DLD1 (cell line): ENCODE data around the gene TBX10.
"Not testable (repeated sequence)": the region's sequence is repeated elsewhere in the genome, so short reads cannot be mapped to it uniquely, and the experiment has no call there.

Source experiments
- in situ Hi-C: cut with HindIII; loops from 2 replicates; pipeline ENCODE4 v1.10.0; 2017; ENCODE audit warnings: low sequenced_read_pairs

Gene TBX10

DNA sequence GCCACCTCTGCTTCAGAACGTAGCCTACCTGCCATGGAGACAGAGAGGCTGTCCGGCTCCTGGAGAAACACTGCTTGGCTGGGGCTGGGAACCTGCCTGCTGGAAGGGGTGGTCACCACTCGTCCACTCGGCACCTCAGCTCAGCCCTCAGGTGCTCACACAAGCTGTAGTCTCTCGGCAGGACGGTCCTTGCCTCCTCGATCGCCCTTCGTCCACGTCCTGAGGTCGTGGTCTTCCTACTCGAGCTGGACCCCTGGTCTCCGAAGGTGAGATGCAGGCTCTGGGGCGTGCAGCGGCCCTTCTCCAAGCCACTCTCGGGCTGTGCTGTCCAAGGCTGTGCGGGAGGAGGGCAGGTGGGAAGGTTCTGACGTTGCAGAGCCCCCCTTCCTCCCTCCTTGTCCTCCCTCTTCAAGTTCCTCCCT, at the start of gene TBX10:
TBX10 (minus strand) TSS at position 326 of the 422 bp plus-strand sequence; CDS start at position 35, 291 bp downstream.
- in situ Hi-C loops: no loop called here

DNA sequence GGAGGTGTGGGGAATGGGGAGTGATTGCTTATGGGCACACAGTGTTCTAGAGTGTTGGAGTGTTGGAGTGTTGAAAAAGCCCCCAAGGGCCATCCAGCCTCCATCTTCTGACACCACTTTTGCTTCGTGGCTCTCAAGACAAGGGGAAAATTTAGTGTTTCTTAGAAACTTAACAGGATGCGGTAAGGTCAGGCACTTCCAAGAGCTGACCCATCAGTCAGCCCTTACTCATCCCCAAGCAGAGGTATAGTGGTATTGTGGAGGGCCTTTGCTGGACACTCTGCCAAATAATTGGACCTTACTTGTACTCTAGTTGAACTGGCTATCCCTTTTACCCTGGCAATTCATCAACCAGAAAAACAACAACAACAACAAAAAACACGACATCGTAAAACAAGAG, 49.6 kb upstream of the TBX10 start:
- in situ Hi-C loops: no loop called here

GRCh38 chr11:67687986-67688385, 48.4 kb upstream of the TBX10 start:
- in situ Hi-C loops: no loop called here

GRCh38 chr11:67685641-67686332, 46.2 kb upstream of the TBX10 start:
- in situ Hi-C loops: not testable (repeated sequence)

DNA sequence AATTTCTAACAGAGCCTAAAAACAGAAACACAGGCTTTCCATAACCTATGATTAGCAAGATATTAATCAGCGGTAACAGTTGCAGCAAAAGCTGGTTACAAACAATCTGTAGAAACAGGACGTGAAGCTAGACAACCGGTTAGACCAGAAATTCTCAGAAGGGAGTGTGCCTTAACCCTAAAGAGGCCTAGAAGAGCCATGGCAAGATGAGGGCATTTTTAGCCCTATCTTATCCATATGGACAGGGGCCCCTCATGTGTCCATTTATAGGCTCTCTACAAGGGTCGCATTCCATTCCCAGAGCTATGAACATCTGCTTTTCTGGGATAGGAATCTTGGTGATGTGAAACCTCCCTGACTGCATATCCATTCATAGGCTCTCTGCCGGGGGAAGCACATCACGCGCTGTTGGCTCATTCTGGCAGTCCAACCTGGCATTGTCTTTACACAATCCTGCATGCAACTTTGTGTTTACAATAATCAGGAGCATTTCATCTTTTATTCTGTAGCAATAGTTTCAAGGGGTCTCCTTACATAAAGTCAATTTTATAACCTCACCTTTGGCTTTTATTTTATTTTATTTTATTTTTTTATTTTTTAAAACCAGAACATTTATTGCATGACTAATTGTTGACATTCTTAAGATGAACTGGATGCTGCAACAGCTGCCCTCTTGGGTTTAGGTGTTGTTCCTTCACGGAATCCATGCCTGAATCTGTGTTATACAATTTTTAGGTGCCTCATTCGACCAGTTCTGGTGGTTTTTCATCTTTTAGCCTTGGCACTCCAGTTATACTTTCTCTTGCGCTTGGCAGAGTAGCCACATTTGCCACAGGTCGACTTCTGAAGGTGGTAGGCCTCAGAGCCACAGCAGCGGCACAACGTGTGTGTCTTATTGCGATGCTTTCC, 42.8 kb upstream of the TBX10 start:
- in situ Hi-C loops: not testable (repeated sequence)

DNA sequence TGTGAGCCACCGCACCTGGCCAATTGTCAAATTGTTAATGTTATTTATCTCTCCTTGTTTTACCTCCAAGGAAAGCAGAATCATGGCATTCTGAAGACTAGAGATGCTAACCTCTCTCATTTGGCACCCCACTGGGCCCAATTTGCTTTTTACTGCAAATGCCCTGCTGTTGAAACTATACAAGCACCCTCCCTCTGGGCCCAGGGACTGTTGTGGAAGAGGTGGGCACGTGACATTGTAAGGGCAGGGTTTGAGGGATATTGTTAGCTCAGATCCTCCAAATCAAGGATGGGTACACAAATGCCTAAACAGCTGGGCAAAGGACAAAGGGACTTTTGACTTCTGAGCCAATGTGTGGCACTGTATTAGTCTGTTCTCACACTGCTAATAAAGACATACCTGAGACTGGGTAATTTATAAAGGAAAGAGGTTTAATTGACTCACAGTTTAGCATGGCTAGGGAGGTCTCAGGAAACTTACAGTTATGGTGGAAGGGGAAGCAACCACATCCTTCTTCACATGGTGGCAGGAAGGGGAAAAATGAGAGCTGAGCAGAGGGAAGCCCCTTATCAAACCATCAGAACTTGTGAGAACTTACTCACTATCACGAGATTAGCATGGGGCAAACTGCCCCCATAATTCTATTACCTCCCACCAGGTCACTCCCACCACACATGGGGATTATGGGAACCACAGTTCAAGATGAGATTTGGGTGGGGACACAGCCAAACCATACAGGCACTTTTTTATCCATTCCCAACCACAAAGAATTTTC, 41.3 kb upstream of the TBX10 start:
- in situ Hi-C loops: no loop called here

DNA sequence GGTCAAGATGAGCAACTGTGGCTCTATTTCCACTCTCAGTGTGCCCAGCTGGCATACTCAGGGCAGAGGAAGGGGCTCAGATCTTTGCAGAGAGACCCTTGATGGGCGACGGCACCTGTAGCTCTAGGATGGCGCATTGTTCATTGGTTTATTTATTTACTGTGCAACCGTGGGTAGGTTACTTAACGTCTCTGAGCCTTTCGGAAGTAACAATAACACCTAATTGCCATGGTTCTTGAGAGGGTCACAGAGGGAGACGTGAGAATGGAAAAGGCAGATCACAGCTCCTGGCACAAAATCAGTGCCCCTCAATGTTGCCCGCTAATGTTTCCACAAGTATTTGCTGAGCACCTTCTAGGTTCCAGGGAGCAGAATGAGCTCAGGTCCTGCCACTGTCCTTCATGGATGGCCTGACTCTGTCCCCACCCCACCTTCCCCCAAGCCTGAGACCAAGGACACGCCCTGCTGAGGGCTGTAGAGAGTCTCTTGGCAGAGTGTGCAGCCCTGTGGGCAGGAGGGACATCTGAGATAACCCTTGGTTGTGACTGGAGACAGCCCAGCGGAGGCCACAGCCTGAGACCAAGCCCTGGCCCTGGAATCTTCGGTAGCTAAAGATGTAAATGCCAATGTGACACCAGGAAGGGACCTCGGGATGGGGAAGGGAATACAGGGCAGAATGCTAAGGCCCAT, 35.6 kb upstream of the TBX10 start:
- in situ Hi-C loops: no loop called here

DNA sequence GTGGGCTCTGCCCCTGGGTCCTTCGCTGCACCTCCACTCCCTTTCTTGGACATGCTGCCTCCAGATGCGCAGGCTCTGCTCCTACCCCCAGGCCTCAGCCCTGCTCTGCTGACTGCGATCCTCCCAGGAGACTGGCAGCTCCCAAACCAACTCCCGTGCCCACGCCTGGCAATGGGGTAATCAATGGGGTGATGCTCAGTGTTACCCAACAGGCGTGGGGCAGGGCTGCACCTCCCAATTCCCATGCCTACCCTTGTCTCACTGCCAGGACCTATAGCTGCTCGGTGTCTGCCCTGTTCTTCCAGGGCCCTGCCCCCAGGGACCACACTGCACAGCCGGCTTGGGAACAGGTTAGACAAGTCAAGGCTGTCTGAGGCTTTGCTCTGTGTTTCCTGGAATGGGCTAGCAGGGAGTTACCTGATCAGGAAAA, 34.9 kb upstream of the TBX10 start, which contains the start of gene ALDH3B2:
ALDH3B2 (minus strand) TSS at position 182 of the 430 bp plus-strand sequence. CDS start 7,688 bp downstream, outside the sequence.
- in situ Hi-C loops: no loop called here

GRCh38 chr11:67673902-67674301, 34.3 kb upstream of the TBX10 start:
- in situ Hi-C loops: no loop called here

DNA sequence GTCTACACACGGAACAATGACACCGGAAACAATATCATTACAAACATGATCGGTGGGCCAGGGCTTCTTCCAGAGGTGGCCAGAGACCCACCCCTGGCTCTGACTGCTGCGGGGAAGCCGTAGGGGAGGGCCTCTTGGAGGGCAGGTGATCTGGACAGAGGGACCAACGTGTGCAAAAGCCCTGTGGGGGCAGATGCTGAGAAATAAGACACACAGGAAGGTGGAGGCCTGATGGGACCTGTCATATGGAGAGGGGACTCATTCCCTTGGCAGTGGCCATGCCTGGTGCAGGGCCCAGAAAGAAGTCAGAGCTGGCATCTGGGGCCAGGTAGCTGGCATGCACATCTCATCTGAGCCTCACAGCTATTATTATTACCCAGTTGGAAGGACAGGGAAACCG, 33.8 kb upstream of the TBX10 start:
- in situ Hi-C loops: no loop called here

GRCh38 chr11:67671211-67671520, 31.6 kb upstream of the TBX10 start:
- in situ Hi-C loops: no loop called here

DNA sequence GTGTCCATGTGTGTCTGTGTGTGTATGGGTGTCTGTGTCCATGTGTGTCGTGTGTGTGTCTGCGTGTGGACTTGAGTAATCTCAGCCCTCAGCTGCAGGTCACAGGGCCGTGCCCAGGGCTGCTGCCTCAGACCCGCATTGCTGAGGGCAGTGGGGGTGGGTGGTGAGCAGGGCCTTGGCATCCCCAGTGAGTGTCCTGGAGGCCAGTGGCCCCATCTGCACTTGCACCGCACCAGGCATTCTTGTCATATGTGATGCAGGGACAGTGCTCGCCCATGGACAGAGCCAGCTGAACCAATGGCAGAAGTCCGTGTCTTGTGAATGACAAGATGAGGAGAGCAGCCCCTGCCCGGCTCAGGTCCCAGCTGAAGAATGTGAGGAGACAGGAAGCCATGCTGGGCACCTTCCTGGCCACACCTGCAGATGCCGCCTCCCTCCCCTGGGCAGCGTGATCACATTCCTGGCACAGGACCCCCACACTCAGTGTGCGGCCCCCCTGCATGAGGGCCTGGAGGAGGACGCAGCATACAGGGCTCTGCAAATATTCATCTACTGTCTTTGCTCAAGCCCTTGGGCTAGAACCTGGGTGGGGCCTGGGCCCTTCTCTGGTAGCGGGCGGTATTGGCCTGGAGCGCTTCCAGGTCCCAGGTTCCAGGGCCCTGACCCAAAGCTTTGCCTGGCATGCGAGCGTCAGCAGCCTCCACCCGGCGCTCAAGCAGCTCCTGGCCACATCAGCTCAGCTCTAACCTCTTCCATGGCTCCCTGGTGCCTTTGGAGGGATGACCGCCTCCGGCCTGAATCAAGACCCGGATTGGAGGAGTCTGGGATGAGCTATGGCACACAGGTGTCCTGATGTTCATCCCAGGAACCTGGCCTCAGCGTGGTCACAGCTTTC, 31.0 kb upstream of the TBX10 start:
- in situ Hi-C loops: no loop called here

GRCh38 chr11:67668192-67668551, 28.6 kb upstream of the TBX10 start:
- in situ Hi-C loops: no loop called here

- in situ Hi-C loops: no loop called here
These were observed 28.1 kb upstream of the TBX10 start for GRCh38 chr11:67667490-67668191.

GRCh38 chr11:67666676-67667489, 27.3 kb upstream of the TBX10 start:
- in situ Hi-C loops: no loop called here

DNA sequence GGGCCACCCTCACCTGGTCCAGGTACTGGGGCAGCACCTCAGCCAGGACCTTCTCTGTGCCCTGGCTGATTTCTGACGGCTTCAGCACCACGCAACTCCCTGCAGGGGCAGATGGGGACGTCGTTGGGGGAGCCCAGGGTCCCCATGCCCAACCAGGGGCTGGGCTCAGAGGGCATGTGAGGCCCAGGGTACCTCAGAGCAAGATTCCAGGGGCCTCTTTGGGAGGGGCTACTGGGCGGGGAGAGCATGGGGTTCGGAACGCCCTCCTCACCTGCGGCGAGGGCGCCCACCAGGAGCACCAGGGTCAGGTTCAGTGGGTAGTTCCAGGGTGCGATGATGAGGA, 26.7 kb upstream of the TBX10 start:
- in situ Hi-C loops: no loop called here

DNA sequence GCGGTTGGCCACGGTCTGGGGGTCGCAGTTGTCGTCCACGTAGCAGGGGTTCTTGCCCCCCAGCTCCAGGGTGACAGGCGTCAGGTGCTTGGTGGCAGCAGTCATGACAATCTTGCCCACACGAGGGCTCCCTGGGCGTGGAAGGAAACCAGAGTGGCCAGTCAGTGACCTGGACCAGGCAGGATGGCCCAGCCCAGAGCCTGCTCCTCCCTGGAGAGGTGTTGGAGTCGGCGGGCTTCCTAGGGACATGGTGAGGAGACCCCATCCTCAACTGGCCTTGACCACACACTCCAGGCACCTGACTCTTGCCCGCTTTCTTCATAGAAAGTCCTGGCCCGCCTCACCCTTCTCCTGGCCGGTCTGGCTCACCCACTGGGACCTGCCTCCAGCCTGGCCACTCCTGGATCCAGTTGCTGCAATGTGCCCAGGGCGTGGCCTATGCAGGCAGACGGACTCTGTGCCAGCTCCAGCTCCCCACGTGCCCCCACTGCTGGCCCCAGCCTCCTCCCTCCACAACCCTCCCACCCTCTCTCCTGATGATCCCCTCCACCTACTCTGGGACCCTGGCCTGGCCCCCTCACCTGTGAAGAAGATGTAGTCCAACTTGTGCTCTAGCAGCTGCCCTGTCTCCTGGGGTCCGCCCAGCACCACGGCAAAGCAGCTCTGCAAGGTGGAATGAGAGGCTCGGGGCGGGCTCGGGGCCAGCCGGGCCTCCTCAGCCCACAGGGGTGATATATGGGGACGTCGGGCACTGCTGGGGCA, 26.2 kb upstream of the TBX10 start:
- in situ Hi-C loops: no loop called here
